OCI-LY1 (cell line): ENCODE measurements around the gene RAD51B.

Source experiments
- CTCF ChIP-seq: fragments of 200-600 bp; sonication (generic), shearing (Covaris generic); IDR thresholded peaks from 2 replicates; pipeline ENCODE4 v1.5.1; 2017; ENCODE audit warnings: mild to moderate bottlenecking, antibody characterized with exemption, low read length, moderate library complexity, mixed read lengths
- EZH2 ChIP-seq: fragments of 200-600 bp; sonication (generic), shearing (Covaris generic); IDR thresholded peaks from 2 replicates; pipeline ENCODE4 v1.8.0; 2017; ENCODE audit warnings: borderline replicate concordance, mixed run types, mild to moderate bottlenecking, antibody characterized with exemption, low read length, moderate library complexity, mixed read lengths

GRCh38 chr14:68768316-68768715 lies 948.7 kb downstream of the RAD51B start:
- TF ChIP-seq CTCF: no peak
- TF ChIP-seq EZH2: no peak
